ENCODE results near the gene FRA10AC1.

- no peak for TF ChIP-seq CTCF (IDR thresholded peaks at IDR 0.05)
- TF ChIP-seq, protein P1, sequence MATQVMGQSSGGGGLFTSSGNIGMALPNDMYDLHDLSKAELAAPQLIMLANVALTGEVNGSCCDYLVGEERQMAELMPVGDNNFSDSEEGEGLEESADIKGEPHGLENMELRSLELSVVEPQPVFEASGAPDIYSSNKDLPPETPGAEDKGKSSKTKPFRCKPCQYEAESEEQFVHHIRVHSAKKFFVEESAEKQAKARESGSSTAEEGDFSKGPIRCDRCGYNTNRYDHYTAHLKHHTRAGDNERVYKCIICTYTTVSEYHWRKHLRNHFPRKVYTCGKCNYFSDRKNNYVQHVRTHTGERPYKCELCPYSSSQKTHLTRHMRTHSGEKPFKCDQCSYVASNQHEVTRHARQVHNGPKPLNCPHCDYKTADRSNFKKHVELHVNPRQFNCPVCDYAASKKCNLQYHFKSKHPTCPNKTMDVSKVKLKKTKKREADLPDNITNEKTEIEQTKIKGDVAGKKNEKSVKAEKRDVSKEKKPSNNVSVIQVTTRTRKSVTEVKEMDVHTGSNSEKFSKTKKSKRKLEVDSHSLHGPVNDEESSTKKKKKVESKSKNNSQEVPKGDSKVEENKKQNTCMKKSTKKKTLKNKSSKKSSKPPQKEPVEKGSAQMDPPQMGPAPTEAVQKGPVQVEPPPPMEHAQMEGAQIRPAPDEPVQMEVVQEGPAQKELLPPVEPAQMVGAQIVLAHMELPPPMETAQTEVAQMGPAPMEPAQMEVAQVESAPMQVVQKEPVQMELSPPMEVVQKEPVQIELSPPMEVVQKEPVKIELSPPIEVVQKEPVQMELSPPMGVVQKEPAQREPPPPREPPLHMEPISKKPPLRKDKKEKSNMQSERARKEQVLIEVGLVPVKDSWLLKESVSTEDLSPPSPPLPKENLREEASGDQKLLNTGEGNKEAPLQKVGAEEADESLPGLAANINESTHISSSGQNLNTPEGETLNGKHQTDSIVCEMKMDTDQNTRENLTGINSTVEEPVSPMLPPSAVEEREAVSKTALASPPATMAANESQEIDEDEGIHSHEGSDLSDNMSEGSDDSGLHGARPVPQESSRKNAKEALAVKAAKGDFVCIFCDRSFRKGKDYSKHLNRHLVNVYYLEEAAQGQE (IDR thresholded peaks at IDR 0.05; ENCODE audit: insufficient read depth in 1 of 2, low read depth in 2 of 2, low read length in 1 of 2), result no peak
Measured at GRCh38 chr10:93656155-93656554, 46.2 kb downstream of the FRA10AC1 start.

Measured in Panc1 (cell line).